GM20000 (cell line): ENCODE data around the gene SIGLEC7.

Experiments
- DNase-seq: peaks from one replicate; pipeline ENCODE4 v3.0.0; 2012; ENCODE audit warnings: low spot score
- CTCF ChIP-seq: IDR thresholded peaks from 2 replicates; pipeline ENCODE4 v1.5.1; 2012; ENCODE audit warnings: mild to moderate bottlenecking, control low read depth; ENCODE audit errors: extremely low read depth, missing control alignments

SIGLEC7 gene

DNA sequence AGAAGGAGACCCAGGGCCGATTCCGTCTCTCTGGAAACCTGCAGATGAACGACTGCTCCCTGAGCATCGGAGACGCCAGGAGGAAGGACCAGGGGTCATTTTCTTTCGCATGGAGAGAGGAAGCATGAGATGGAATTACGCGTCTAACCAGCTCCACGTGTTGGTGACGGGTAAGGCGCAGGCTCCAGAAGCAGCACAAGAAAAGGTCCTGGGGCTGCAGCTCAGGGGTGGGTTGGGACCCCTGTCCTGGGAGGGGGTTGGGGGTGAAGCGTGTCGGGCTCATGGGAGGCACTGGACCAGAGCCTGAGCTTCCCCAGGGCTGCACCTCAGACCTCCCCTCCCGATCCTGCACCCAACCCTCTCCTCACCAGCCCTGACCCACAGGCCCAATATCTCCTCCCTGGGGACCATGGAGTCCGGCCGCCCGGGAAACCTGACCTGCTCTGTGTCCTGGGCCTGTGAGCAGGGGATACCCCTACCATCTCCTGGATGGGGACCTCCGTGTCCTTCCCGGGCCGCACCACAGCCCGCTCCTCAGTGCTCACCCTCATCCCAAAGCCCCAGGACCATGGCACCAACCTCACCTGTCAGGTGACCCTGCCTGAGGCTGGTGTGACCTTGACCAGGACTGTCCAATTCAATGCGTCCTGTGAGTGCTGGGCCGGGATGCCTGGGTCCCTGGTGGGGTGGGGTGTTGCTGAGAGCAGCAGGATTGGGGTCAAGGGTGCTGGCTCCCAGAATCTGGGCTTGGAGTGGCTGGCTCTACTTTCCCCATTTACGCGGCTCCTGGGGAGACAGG, 43.2 kb downstream of the SIGLEC7 start:
- no peak for DNase-seq
- no peak for TF ChIP-seq CTCF

DNA sequence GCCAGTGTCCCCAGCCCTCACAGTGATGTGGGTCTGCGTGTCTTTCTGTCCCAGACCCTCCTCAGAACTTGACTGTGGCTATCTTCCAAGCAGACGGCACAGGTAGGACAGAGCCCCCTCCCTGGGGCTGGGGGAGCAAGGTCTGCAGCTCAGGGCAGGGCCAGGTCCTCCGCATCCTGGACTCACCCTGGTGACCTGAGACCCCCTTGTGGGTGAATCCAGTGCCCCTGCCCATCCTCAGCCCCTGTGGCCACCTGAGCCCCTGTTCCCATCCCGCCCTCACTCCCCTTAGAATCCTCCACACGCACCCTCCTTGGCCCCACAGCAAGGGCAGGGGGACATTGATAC, 43.7 kb downstream of the SIGLEC7 start:
- no peak for TF ChIP-seq CTCF
- no peak for DNase-seq

DNA sequence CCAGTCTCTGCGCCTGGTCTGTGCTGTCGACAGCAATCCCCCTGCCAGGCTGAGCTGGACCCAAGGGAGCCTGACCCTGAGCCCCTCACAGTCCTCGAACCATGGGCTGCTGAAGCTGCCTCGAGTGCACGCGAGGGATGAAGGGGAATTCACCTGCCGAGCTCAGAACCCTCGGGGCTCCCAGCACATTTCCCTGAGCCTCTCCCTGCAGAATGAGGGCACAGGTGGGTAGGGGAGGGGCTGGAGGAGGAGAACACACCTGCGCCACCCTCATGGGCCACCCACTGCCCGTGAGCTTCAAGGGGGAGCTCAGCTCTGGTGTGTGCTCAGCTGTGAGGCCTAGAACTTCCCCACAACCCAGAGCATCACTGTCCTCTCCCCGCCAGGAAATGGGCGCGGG, 44.2 kb downstream of the SIGLEC7 start:
- DNase-seq, result no peak
- no peak for TF ChIP-seq CTCF

DNA sequence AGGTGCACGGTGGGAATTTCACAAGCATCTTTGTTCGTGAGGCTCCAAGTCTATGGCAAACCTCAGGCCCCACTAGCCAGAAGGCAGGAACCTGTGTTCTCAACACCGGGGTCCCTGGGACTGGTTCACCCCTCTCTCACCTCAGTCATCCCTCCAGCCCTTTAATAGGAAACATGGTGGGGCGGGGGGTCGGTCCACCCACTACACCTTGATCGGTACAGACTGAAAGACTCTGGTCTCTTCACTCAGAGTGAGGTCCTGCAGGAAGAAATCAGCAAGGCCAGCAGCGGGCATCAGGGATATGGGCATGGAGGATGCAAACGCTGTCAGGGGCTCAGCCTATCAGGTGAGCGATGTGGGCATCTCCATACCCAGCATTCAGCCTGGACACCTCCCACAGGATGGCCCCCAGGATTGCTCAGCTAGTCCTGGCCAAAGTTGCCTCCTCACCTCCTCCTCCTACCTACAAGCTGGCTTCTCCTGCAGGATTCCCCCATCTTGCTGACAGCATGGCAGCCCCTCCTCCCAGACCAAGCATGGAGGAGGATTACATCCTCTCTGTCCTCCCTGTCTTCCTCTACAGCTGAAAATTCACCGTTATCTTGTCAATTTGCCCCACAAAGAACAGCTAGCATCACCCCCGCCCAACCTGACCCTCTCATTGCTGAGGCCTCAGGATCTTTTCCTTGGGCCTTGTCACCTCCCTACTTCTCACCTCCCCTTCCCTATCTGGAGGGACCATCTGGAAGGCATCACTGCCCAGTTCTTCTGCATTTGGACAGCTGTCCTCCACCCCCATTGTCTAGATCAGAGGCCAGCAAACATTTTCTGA, 45.5 kb downstream of the SIGLEC7 start:
- DNase-seq, result no peak
- no peak for TF ChIP-seq CTCF

- no peak for DNase-seq
- TF ChIP-seq CTCF, result no peak
Measured at GRCh38 chr19:51188227-51188559, 46.1 kb downstream of the SIGLEC7 start.

- TF ChIP-seq CTCF, result no peak
Measured at GRCh38 chr19:51192689-51193088, 50.6 kb downstream of the SIGLEC7 start.

DNA sequence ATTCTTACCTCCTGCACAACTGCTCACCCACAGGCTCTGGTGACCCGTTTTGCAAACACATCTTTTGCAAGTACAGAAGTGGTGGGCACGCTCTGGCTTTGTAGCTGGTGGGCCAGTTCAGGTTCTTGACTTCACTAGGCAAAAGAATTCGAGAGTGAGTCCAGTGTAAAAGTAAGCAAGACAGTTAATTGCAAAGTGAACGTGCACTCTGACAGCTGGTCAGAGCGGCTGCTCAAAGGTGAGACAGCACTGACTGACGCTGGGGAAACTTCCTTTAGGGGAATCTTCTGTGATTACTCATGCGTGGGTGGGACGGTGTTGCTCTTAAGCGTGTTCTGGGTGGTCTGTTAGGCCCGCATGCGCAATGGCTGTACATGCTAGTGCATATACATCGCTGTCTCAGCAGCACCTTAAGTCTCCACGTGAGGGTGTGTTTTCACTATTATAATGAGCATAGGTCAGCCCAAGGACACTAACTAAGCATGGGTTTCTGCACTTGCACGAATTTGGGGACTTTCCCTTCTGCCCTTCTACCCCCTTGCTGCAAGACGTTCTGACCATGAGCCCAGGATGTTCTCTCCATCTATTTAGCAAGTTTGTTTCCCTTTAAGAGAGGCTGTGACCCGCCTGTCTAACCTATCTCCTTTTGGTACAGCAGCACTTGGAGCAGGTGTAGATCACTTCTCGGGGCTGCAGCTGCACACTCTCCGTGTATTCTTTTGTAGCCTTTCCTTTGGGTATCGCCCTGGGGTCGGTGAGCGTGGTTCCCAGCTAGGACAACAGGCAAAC, 52.6 kb downstream of the SIGLEC7 start:
- no peak for DNase-seq
- TF ChIP-seq CTCF, result no peak

More at GRCh38 chr19:51192689-51193088, 50.6 kb downstream of the SIGLEC7 start:
- DNase-seq, result no peak
